CD4-positive, alpha-beta T cell treated with Interleukin-10 for 1 hour (primary cell): ENCODE results near the gene TMEM121.
"Not testable (repeated sequence)": the region's sequence is repeated elsewhere in the genome, so short reads cannot be mapped to it uniquely, and the experiment has no call there.

Experiments used
- DNase-seq: peaks from one replicate; pipeline ENCODE4 v3.0.0-alpha.2; 2020

Gene TMEM121

DNA sequence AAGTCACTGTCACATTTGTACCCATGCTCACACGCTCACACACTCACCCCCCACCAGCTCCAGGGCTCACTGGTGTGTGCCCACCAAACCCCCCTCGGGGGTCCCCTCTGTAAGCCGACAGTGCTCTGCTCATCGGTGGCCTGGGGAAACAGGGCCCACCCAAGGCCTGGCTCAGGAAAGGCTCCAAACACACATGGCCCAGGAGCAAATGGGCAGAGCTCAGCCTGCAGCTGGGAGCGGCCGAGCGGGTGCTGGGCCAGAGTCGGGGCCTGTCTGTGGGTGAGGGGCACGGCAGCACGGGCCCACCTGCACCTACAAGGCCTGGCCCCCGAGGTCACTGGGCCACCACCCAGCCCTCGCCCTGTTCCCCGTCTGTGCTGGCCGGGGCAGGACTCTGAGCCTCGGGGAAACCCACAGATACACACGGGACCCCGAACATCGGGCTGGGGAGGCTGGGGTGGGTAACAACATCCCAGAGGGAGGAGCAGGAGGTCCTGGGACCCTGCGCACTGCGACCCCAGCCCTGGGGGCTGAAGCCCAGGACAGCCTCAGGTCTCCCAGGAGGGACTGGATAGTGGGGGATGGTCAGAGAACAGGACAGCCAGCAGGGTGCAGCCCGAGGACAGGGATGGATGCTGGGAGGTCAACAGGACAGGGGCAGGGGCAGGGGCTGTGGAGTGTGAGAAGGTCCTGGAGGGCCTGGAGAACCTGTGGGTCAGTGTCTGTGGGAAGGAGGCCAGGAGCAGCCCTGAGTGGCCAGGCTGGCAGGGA lies 45.0 kb downstream of the TMEM121 start:
- not testable (repeated sequence) for DNase-seq

DNA sequence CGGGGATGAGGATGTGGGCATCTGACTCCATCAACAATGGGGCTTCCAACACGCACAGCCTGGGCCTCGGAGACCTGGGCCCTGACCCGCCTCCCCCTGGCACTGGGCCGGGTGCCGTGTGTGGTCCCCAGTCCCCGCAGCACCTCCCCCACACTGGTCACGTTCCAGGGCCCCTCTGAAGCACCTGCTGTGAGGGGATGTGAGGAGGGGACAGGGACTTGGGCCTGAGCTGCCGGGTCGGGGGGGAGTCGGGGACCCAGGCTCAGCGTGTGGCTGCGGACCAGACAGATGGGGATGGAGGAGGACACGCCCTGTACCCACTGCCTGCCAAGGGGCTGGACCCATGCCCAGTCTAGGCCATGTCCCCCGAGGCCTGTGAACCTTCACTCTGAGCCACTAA lies 45.7 kb downstream of the TMEM121 start:
- not testable (repeated sequence) for DNase-seq

DNA sequence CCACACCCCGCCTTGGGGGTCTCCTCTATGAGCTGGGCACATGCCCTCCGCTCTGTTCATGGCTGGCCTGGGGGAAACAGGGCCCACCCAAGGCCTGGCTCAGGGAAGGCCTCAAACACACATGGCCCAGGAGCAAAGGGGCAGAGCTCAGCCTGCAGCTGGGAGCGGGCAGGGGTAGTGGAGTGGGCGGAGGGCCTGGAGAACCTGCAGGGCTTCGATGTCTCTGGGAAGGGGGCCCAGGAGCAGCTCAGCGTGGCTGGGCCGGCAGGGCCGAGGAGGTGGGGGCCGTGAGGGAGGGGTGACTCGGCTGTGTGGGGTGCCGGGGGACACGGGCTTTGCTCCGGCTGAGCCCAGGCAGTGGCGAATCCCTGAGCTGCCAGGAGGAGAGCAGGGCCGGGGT lies 47.5 kb downstream of the TMEM121 start:
- not testable (repeated sequence) for DNase-seq

DNA sequence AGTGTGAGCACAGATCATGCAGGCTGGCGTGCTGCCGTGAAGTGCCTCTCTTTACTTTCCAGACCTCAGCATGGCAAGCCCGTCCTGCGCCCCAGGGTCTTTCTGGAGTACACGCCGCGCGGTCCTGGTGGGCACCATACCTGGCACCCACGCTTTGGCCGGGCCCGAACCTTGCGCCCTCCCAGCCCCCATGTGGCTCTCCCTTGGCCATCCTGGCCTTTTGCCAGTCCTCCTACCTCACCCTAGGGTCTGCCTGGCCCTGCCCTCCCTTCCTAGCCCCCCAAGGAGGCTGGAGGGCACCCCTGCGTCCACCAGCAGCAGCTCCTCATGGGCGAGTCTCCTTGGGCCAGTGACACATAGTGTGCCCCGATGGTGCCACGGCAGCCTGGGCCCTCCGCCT lies 48.0 kb downstream of the TMEM121 start:
- DNase-seq: not testable (repeated sequence)

DNA sequence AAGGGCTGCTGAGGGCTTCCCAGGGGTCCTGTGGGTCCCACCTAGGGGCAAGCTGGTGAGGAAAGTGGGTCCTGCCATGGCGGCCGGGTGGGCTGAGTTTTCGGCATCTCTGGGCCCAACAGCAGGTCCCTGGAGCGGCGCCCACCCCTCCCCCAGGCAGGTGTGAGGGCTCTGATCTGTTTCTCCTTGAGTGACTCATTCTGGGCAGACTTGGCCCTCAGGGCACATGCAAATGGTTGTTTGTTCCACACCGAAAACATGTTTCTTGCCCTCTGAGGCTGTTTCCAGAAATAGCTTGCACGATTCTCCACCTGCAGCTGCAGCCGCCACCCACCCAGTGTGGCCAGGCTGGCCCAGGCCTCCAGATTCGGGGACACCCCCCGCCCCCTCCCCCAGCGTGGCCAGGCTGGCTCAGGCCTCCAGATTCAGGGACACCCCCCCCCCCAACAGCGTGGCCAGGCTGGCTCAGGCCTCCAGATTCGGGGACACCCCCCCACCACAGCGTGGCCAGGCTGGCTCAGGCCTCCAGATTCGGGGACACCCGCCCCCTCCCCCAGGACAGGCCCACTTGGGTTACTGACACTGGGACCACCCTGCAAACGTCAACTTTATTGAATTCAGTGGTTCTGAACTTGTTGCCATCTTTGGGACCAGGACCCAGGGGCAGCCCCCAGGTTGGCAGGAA lies 48.8 kb downstream of the TMEM121 start:
- not testable (repeated sequence) for DNase-seq

DNA sequence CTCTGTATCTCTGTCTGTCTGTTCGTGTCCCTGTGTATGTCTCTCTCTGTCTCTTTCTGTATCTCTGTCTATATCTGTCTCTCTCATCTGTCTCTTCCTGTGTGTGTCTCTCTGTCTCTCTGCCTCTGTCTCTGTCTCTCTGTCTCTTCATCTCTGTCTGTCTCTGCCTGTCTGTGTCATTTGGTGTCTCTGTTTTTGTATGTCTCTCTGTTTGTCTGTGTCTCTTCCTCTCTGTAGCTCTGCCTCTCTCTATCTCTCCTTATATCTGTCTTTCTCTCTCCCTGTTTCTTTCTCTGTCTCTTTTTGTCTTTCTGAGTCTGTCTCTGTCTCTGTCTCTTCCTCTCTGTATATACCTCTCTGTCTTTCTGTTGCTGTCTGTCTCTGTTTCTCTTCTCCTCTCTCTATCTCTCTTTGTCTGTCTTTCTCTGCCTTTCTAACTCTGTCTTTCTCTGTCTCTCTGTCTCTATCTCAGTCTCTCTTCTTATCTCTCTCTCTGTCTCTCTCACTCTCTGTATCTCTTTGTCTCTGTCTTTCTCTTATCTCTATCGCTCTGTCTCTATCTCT lies 50.2 kb downstream of the TMEM121 start:
- DNase-seq: no peak

DNA sequence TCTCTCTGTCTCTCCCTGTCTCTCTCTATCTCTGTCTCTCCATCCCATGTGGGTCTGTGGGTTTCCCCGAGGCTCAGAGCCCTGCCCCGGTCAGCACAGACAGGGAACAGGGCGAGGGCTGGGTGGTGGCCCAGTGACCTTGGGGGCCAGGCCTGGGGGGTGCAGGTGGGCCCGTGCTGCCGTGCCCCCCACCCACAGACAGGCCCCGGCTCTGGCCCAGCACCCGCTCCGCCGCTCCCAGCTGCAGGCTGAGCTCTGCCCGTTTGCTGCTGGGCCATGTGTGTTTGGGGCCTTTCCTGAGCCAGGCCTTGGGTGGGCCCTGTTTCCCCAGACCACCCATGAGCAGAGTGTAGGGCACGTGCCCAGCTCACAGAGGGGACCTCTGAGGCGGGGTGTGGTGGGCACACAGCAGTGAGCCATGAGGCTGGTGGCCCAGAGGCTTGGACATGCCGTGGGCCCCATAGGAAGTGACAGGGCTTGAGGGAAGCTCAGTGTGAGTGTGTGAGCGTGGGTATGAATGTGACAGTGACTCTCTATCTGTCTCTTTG lies 51.0 kb downstream of the TMEM121 start:
- no peak for DNase-seq

DNA sequence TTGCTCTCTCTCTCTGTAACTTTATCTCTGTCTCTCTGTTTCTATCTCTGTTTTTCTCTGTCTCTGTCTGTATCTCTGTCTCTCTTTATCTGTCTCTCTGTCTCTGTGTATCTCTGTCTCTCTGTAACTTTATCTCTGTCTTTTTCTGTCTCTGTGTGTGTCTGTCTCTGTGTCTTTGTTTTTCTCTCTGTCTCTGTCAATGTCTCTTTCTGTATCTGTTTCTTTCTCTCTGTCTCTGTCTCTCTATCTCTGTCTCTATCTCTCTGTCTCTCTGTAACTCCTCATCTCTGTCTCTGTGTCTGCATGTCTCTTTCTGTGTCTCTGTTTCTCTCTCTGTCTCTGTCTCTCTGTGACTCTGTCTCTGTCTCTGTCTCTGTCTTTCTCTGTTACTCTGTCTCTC lies 51.7 kb downstream of the TMEM121 start:
- DNase-seq: no peak

DNA sequence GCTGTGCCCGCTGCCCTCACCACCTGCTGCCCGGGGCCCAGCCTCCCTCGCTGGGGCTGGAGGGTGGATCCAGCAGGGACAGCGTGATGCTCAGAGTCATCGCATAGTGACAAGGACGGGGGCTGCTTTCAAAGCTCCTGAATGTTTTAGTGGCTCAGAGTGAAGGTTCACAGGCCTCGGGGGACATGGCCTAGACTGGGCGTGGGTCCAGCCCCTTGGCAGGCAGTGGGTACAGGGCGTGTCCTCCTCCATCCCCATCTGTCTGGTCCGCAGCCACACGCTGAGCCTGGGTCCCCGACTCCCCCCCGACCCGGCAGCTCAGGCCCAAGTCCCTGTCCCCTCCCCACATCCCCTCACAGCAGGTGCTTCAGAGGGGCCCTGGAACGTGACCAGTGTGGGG lies 52.8 kb downstream of the TMEM121 start:
- DNase-seq: not testable (repeated sequence)
